HL-60 (cell line): ENCODE data around the gene CIDEC.
A peak's percentile ranks its signal among the peaks of the same experiment; 100 is the strongest.
"Not testable (repeated sequence)": the region's sequence is repeated elsewhere in the genome, so short reads cannot be mapped to it uniquely, and the experiment has no call there.

ENCODE experiments used
- DNase-seq, 2 experiments: peaks; one replicate each; pipeline ENCODE4 v3.0.0-alpha.2; 2010 to 2020; ENCODE audit warnings: low read depth in 1 of 2, low spot score in 1 of 2
- H3K27ac ChIP-seq: fragments of 250-450 bp; sonication (Bioruptor Pico); replicated peaks from 2 replicates; pipeline ENCODE4 v1.5.1; 2020; ENCODE audit warnings: mild to moderate bottlenecking, moderate library complexity
- H3K27me3 ChIP-seq: fragments of 250-450 bp; sonication (Bioruptor Pico); 2 replicates; pipeline ENCODE4 v1.5.1; 2021; ENCODE audit warnings: mild to moderate bottlenecking, moderate library complexity; ENCODE audit not compliant: insufficient read depth, poor library complexity, severe bottlenecking
- H3K4me3 ChIP-seq: replicated peaks from 2 replicates; pipeline ENCODE4 v1.5.1; 2011; ENCODE audit warnings: mild to moderate bottlenecking, control low read depth, low read length; ENCODE audit not compliant: insufficient read depth
- GABPA ChIP-seq: IDR thresholded peaks from 2 replicates; pipeline ENCODE4 v1.6.1; 2012; ENCODE audit warnings: low read depth
- POLR2AphosphoS5 ChIP-seq: IDR thresholded peaks from 2 replicates; pipeline ENCODE4 v1.6.1; 2012; ENCODE audit warnings: low read depth
- SPI1 ChIP-seq: IDR thresholded peaks from 2 replicates; pipeline ENCODE4 v1.6.1; 2012; ENCODE audit warnings: low read depth, mild to moderate bottlenecking, borderline replicate concordance
- TF ChIP-seq, protein P1 (sequence below): IDR thresholded peaks from one replicate; pipeline ENCODE4 v1.5.1; 2011; ENCODE audit warnings: low read length, control low read depth, inconsistent platforms; ENCODE audit not compliant: insufficient read depth
- TF ChIP-seq, protein P2 (sequence below): IDR thresholded peaks from 2 replicates; pipeline ENCODE4 v1.6.1; 2012; ENCODE audit warnings: low read depth; ENCODE audit not compliant: insufficient replicate concordance

The CIDEC gene

DNA sequence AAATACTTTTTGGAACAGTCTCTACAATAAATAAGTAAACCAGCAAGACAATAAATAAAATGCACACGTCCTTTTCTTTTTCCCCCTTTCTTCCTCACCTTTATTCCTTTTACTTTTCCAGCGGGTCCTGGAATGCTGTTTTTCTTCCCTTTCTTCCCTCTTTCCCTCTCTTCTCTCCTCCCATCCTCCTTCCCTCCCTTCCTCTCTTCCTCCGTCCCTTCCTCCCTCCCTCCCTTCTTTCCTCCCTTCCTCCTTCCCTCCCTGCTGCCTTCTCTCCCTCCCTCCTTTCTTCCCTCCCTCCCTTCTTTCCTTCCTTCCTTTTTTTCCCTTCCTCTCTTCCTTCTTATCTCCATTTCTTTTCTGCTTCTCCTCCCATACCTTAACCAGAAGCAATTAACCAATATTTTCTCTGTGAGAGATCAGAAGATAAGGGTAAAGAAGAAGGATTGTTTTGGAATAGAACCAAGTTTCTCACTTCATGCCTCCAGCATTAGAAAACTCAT, 19.3 kb upstream of the CIDEC start:
- no peak overlapping the region for H3K4me3 ChIP-seq
- TF ChIP-seq, protein P1, sequence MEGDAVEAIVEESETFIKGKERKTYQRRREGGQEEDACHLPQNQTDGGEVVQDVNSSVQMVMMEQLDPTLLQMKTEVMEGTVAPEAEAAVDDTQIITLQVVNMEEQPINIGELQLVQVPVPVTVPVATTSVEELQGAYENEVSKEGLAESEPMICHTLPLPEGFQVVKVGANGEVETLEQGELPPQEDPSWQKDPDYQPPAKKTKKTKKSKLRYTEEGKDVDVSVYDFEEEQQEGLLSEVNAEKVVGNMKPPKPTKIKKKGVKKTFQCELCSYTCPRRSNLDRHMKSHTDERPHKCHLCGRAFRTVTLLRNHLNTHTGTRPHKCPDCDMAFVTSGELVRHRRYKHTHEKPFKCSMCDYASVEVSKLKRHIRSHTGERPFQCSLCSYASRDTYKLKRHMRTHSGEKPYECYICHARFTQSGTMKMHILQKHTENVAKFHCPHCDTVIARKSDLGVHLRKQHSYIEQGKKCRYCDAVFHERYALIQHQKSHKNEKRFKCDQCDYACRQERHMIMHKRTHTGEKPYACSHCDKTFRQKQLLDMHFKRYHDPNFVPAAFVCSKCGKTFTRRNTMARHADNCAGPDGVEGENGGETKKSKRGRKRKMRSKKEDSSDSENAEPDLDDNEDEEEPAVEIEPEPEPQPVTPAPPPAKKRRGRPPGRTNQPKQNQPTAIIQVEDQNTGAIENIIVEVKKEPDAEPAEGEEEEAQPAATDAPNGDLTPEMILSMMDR: no peak
- TF ChIP-seq POLR2AphosphoS5 (no peak), GABPA (no peak), SPI1 (no peak)
- TF ChIP-seq, protein P2, sequence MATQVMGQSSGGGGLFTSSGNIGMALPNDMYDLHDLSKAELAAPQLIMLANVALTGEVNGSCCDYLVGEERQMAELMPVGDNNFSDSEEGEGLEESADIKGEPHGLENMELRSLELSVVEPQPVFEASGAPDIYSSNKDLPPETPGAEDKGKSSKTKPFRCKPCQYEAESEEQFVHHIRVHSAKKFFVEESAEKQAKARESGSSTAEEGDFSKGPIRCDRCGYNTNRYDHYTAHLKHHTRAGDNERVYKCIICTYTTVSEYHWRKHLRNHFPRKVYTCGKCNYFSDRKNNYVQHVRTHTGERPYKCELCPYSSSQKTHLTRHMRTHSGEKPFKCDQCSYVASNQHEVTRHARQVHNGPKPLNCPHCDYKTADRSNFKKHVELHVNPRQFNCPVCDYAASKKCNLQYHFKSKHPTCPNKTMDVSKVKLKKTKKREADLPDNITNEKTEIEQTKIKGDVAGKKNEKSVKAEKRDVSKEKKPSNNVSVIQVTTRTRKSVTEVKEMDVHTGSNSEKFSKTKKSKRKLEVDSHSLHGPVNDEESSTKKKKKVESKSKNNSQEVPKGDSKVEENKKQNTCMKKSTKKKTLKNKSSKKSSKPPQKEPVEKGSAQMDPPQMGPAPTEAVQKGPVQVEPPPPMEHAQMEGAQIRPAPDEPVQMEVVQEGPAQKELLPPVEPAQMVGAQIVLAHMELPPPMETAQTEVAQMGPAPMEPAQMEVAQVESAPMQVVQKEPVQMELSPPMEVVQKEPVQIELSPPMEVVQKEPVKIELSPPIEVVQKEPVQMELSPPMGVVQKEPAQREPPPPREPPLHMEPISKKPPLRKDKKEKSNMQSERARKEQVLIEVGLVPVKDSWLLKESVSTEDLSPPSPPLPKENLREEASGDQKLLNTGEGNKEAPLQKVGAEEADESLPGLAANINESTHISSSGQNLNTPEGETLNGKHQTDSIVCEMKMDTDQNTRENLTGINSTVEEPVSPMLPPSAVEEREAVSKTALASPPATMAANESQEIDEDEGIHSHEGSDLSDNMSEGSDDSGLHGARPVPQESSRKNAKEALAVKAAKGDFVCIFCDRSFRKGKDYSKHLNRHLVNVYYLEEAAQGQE: no peak
- H3K27me3 ChIP-seq: no peaks in the 10 kb centered on the region
- DNase-seq: no peak
- H3K27ac ChIP-seq: no peak overlapping the region

DNA sequence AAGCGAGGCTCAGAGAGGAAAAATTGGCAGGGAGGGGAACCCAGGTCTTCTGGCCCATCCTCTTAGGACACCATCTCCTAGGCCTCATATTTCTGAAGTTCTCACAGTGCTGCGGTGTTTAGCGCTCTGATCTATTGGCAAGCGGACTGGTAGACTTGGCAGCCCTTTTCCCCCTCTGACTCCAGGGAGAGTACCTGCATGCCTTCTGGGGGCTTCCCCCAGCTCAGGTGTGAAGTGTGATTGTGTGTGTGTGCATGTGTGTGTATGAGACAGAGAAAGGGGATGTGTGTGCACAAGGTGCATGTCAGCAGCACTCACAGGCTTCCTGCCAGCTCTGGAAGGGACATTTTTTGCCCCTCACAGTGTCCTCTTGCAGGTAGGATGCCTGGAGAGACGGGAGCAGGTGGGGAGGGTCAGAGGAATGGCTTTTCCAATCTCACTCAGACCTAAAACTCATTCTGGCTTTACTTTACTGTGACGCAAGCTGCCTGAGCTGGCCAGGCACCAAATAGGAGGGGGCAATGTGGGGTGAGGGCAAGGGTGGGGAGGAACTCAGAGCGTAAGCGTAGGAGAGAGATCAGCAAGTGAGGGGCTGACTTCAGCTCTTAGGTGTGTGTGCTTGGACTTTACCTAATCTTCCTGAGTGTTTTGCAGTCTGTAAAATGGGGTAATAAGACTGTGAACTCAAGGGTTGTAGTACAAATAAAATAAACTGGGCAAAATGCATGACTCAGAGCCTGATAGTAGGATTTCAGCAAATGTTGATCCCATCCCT, 18.6 kb upstream of the CIDEC start:
- no peak overlapping the region for H3K4me3 ChIP-seq
- no peak for DNase-seq
- no peaks in the 10 kb centered on the region for H3K27me3 ChIP-seq
- TF ChIP-seq POLR2AphosphoS5: no peak
- TF ChIP-seq, protein P1: no peak
- no peak for TF ChIP-seq SPI1
- TF ChIP-seq, protein P2: no peak
- no peak for TF ChIP-seq GABPA
- no peak overlapping the region for H3K27ac ChIP-seq

DNA sequence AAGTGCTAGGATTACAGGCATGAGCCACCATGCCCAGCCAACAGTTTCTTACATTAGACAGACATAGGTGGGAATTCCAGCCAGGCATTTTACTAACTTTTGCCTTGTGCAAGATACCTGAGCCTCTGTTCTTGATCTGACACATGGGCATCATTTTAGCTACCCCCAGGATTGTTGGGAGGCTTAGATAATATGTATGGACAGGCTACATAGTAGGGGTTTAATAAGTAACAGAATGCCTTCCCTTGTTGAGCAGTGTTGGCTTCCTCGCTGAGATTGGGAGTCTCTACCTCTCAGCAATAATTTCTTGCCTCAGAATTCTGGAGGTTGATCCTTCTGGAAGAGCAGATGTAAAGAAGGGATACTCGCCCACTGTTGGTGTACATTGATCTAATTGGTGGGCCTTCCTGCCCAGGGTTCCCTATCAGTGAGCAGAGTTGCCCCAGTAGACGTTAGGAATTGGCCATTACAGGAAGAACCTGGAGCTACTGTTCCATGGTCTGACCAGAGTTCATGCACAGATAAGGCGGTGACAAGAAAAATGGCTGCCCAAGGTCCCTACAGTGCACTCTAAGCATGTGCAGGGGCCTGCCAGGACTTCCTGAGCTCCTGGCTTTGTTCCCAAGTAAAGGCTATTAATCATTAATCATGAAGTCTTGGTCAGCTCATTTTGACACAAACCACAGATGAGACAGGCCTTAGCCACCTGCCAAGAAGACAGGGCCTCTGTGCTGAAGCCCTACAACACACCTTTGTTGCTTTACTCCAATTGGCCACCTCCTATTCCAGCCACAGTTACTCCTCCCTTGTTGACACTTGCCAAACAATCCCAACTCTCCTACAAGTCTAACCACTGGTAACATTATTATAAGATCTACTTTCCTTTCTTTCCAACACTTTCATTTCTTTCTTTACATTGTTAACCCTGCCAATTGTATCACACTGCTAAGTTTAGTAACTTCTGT, 17.6 kb upstream of the CIDEC start:
- no peak for DNase-seq
- H3K27me3 ChIP-seq: no peaks in the 10 kb centered on the region
- TF ChIP-seq, protein P2: no peak
- no peak overlapping the region; the same call in 1 of the 2 replicates for H3K27ac ChIP-seq
- no peak overlapping the region for H3K4me3 ChIP-seq

DNA sequence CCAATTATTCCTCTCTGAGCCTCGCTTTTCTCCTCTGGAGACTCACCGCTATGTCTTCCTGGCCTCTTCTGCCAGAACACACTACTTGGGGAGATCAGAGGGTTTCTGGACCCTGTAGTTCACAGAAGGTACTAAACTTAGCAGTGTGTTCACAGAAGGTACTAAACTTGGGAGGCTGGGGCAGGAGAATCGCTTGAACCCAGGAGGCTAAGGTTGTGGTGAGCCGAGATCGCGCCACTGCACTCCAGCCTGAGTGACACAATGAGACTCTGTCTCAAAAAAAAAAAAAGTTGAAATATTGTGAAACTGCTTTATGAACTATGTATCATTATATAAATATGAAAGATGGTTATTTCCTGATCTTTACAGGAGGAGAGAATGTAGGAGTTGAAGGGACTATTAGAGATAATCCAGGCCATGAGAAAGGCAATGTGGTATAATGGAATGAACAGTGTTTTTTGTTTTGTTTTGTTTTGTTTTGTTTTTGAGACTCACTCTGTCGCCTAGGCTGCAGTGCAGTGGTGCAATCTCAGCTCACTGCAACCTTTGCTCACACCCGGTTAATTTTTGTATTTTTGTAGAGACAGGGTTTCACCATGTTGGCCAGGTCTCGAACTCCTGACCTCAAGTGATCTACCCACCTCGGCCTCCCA, 16.8 kb upstream of the CIDEC start:
- DNase-seq, H3K27me3 ChIP-seq, H3K4me3 ChIP-seq: not testable (repeated sequence)
- H3K27ac ChIP-seq: peak overlapping the region; percentile 16; the same call in 1 of the 2 replicates

DNA sequence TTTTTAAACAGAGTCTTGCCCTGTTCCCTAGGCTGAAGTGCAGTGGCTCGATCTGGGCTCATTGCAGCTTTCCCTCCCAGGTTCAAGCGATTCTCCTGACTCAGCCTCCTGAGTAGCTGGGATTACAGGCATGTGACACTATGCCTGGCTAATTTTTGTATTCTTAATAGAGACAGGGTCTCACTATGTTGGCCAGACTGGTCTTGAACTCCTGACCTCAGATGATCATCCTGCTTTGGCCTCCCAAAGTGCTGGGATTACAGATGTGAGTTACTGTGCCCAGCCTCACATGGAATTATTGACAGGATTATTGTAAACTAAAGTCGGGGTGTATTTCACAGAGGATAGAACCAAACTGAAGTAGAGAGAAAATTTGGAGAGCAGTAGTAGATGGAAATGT, 15.7 kb upstream of the CIDEC start:
- H3K4me3 ChIP-seq, H3K27ac ChIP-seq, DNase-seq: not testable (repeated sequence)

More for the DNA sequence above, 15.7 kb upstream of the CIDEC start:
- H3K27me3 ChIP-seq: not testable (repeated sequence)
